Stimulated activated CD4-positive, alpha-beta T cell treated with anti-CD3 and anti-CD28 coated beads, Interleukin-12 subunit alpha, Interleukin-12 subunit beta, amount 100 ng/mL, for 24 hours (primary cell): Measurements from ENCODE around the gene ACOT13.
"Not testable (repeated sequence)": the region's sequence is repeated elsewhere in the genome, so short reads cannot be mapped to it uniquely, and the experiment has no call there.

Experiments used
- DNase-seq, 2 experiments: peaks; one replicate each; pipeline ENCODE4 v3.0.0-alpha.2; 2020; ENCODE audit warnings: low read depth in 2 of 2

Gene ACOT13

GRCh38 chr6:24662236-24662635, 4.6 kb upstream of the ACOT13 start:
- DNase-seq: no peak

DNA sequence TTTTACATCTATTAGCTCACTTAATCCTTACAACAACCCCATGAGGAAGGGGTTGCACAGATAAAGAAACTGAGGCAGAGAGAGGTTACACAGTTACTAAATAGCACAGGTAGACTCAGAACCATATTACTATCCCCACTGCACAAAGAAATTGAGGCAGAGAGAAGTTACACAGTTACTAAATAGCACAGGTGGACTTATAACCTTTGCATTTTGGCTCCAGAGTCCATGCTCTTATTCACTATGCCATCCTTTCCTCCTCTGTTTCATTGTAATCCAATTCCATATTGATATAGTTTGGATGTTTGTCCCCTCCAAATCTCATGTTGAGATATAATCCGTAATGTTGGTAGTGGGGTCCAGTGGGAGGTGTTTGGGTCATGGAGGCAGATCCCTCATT, 3.7 kb upstream of the ACOT13 start:
- DNase-seq: no peak

DNA sequence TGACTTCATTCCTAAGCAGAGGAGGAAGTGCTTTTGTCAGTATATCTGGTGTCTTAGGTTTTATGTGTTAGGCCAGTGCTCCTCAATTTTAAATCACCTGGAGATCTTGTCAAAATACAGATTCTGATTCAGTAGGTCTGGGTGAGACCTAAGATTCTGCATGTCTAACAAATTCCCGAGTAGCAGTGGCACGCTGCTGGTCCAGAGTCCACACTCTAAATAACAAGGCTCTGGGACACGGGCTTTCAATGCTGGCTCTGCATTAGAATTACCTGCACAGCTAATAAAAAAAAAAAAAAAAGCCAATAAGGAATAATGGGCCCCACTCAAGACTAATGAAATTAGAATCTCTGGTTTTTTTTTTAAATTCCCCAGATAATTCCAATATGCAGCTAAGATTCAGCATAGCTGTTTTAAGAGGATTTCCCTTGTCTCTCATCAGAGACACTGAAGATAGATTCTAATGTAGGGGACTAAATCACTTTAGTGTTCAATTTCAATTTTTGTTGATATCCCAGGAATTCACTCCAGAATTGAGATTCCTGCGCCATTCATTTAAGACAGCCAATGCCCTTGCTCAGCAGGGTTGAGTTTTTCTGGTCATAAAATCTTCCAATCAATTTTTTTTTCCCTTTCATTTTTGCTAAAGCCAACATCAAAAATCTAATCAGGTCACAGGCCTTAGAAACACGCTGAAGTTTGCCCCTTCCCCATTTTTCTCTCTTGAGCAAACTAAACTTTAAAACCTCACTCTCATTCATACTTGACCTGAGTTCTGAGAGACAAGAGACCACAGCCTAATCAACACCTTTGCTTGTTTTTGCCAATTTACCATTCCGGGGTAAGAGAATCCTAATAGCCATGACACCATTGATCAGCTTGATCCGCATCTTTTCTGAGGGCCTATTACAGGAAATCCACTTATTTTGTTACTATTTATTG, 2.6 kb upstream of the ACOT13 start:
- no peak for DNase-seq

- DNase-seq: no peak
Measured at GRCh38 chr6:24666097-24666640, 708 bp upstream of the ACOT13 start.

- no peak for DNase-seq
Measured at GRCh38 chr6:24667378-24667803, 514 bp downstream of the ACOT13 start.

- DNase-seq: not testable (repeated sequence)
Measured at GRCh38 chr6:24668066-24668996, 1.5 kb downstream of the ACOT13 start.

- no peak for DNase-seq
Measured at GRCh38 chr6:24668997-24669361, 2.1 kb downstream of the ACOT13 start.

- not testable (repeated sequence) for DNase-seq
Measured at GRCh38 chr6:24670492-24670891, 3.6 kb downstream of the ACOT13 start.

DNA sequence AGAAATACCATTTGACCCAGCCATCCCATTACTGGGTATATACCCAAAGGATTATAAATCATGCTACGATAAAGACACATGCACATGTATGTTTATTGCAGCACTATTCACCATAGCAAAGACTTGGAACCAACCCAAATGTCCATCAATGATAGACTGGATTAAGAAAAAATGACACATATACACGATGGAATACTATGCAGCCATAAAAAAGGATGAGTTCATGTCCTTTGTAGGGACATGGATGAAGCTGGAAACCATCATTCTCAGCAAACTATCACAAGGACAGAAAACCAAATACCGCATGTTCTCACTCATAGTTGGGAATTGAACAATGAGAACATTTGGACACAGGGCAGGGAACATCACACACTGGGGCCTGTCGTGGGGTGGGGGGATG, 4.2 kb downstream of the ACOT13 start:
- DNase-seq: not testable (repeated sequence)

GRCh38 chr6:24672620-24673182, 5.8 kb downstream of the ACOT13 start:
- DNase-seq: no peak

- no peak for DNase-seq
Measured at GRCh38 chr6:24673625-24674024, 6.7 kb downstream of the ACOT13 start.

GRCh38 chr6:24678792-24679352, 12.0 kb downstream of the ACOT13 start:
- DNase-seq: not testable (repeated sequence)

- DNase-seq: no peak
Measured at GRCh38 chr6:24680582-24680981, 13.7 kb downstream of the ACOT13 start.

GRCh38 chr6:24683297-24684296, 16.7 kb downstream of the ACOT13 start:
- DNase-seq: no peak

DNA sequence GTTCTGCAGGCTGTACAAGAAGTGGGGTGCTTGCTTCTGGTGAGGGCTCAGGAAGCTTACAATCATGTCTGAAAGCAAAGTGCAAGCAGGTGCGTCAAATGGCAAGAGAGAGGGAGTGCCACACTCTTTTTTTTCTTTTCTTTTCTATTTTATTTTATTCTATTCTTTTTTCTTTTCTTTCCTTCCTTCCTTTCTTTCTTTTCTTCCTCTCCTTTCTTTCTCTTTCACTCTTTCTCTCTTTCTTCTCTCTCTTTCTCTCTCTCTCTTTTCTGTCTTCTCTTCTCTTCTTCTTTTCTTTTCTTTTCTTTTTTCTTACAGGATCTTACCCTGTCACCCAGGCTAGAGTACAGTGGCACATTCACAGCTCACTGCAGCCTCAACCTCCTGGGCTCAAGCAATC, 19.5 kb downstream of the ACOT13 start:
- DNase-seq: no peak

DNA sequence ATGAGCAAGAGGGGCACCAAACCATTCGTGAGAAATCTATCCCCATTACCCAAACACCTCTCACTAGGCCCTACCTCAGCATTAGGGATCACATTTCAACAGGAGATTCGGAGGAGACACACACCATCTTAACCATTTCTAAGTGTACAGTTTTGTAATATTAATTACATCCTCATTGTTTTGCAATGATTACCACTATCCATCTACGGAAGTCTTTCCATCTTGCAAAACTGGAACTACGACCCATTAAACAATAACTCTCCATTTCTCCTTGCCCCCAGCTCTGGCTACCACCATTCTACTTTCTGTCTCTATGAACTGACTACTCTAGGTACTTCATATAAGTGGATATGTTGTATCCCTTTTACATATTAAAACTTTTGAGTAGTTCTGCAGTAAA, 20.1 kb downstream of the ACOT13 start:
- no peak for DNase-seq

DNA sequence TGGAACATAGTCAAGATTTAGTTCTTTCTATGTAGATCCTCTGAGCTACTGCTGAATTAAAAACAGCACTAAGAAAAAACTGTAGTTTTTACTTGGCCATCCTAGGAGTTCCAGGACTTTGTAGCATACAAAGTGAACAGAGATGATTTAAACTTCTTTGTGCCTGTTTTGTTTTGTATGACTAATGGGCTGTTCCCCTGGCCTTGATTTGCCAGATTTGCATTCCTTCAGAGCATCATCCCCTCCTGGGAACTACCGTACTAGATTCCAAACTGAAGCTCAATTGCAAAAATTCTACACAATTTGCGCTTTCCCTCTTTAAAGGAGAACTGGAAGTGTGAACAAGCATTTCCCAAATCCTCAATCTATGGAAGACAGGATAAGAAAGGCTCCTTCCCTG, 23.1 kb downstream of the ACOT13 start:
- no peak for DNase-seq

DNA sequence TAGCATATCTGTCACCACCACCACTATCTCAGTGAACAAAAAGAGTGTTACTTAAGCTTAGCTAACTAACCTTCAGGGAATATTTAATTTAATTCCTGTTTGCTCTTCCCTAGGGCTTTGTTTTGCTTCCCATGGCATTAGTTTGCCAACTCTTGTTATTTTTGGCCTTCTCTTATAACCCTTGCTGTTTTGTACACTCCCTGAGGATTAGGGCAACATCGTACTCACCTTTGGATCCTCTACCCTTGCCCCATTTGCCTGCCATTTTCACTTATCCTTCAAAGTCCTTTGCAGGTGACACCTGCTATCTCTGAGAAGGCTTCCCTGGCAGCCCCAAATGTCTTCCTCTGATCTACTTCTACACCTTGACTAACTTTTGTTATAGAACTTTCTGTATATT, 23.7 kb downstream of the ACOT13 start:
- no peak for DNase-seq

- no peak for DNase-seq
Measured at GRCh38 chr6:24691550-24691949, 24.7 kb downstream of the ACOT13 start.

DNA sequence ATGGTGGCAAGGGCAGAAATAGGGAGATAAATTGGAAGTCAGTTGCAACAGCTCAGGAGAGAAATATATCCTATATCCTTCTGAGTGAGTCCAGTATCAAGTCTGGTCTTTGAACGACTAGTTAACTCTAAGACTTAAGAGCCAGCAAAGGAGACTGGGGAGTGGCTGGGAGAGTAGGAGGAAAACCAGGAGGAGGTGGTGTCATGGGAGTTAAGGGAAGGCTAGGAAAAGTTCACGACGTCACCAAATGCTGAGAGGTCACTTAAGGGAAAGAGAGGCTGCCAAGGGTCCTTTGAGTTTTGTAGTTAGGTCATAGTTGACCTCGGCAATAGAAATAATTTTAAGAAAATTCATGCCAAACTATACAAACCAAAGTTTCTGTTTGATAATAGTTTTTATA, 25.1 kb downstream of the ACOT13 start:
- DNase-seq: no peak
